AG10803 (cell line): ENCODE measurements around the gene ARL4D.
A peak's percentile ranks its signal among the peaks of the same experiment; 100 is the strongest.
"Not testable (repeated sequence)": the region's sequence is repeated elsewhere in the genome, so short reads cannot be mapped to it uniquely, and the experiment has no call there.

Experiments used
- DNase-seq: peaks from one replicate; pipeline ENCODE4 v3.0.0; 2010; ENCODE audit warnings: low read depth
- H3K4me3 ChIP-seq: 2 replicates; pipeline ENCODE4 v1.5.1; 2011; ENCODE audit warnings: mild to moderate bottlenecking, low read length, control low read depth
- CTCF ChIP-seq: conservative IDR thresholded peaks from 2 replicates; pipeline ENCODE4 v1.5.1; 2011; ENCODE audit warnings: mild to moderate bottlenecking, low read length, control low read depth, inconsistent platforms

Gene ARL4D

GRCh38 chr17:43416998-43417890 is 18.5 kb downstream of the ARL4D start:
- TF ChIP-seq CTCF, result no peak
- peak; percentile 77 for DNase-seq
- H3K4me3 ChIP-seq, result no peak overlapping the region

GRCh38 chr17:43418441-43419374 is 19.9 kb downstream of the ARL4D start:
- peak; percentile 88 for DNase-seq
- peak overlapping the region; percentile 36 for H3K4me3 ChIP-seq

GRCh38 chr17:43419375-43419882 is 20.6 kb downstream of the ARL4D start:
- H3K4me3 ChIP-seq, result peak overlapping the region; percentile 36
- not testable (repeated sequence) for DNase-seq

More at GRCh38 chr17:43418441-43419374, 19.9 kb downstream of the ARL4D start:
- TF ChIP-seq CTCF, result peak; percentile 18; the same call in 1 of the 2 replicates

- H3K4me3 ChIP-seq, result no peak overlapping the region
- TF ChIP-seq CTCF, result no peak
- no peak for DNase-seq
Measured at GRCh38 chr17:43423777-43424455, 25.1 kb downstream of the ARL4D start.

GRCh38 chr17:43427362-43428043 is 28.7 kb downstream of the ARL4D start:
- no peak for TF ChIP-seq CTCF
- no peak overlapping the region for H3K4me3 ChIP-seq
- no peak for DNase-seq

- no peak for DNase-seq
- peak; percentile 32 for TF ChIP-seq CTCF
- H3K4me3 ChIP-seq, result no peak overlapping the region
Measured at GRCh38 chr17:43428524-43428923, 29.7 kb downstream of the ARL4D start.
